Endodermal cell (in vitro differentiated cells): ENCODE measurements around the gene SEMA4F. TPM values are rescaled to one million over a fixed set of nuclear protein-coding genes. Genes with fewer than 3 reads are reported as not detected.

ENCODE experiments used
- DNase-seq: peaks from one replicate; pipeline ENCODE4 v3.0.0-alpha.2; 2017
- H3K27ac ChIP-seq: 2 replicates; pipeline ENCODE4 v1.5.1; 2013; ENCODE audit warnings: mild to moderate bottlenecking, low read depth, low read length, moderate library complexity
- H3K27me3 ChIP-seq: 2 replicates; pipeline ENCODE4 v1.6.1; 2013; ENCODE audit warnings: mild to moderate bottlenecking, low read length, moderate library complexity; ENCODE audit not compliant: insufficient read depth, control insufficient read depth, poor library complexity, severe bottlenecking
- H3K36me3 ChIP-seq: 2 replicates; pipeline ENCODE4 v1.7.0; 2013; ENCODE audit warnings: mild to moderate bottlenecking, low read length, moderate library complexity; ENCODE audit not compliant: control insufficient read depth, insufficient read depth
- H3K4me1 ChIP-seq: one replicate; pipeline ENCODE4 v1.7.0; 2013; ENCODE audit warnings: low read length; ENCODE audit not compliant: control insufficient read depth, insufficient read depth
- H3K4me3 ChIP-seq: 2 replicates; pipeline ENCODE4 v1.5.1; 2013; ENCODE audit warnings: mild to moderate bottlenecking, low read length, moderate library complexity
- H3K9ac ChIP-seq: 2 replicates; pipeline ENCODE4 v1.6.1; 2013; ENCODE audit warnings: mild to moderate bottlenecking, low read length, moderate library complexity; ENCODE audit not compliant: poor library complexity, severe bottlenecking; ENCODE audit errors: extremely low read depth
- H3K9me3 ChIP-seq: 2 replicates; pipeline ENCODE4 v1.6.1; 2013; ENCODE audit warnings: mild to moderate bottlenecking, low read length, moderate library complexity; ENCODE audit not compliant: control insufficient read depth
- H3K27ac Mint-ChIP-seq: 2 replicates; pipeline ENCODE4 v1.8.0; 2020; ENCODE audit warnings: mixed read lengths
- H3K27me3 Mint-ChIP-seq: 2 replicates; pipeline ENCODE4 v1.8.0; 2021; ENCODE audit warnings: mild to moderate bottlenecking, mixed read lengths; ENCODE audit not compliant: insufficient read depth
- H3K36me3 Mint-ChIP-seq: 2 replicates; pipeline ENCODE4 v1.8.0; 2020; ENCODE audit warnings: low read depth, mixed read lengths
- H3K4me1 Mint-ChIP-seq: 2 replicates; pipeline ENCODE4 v1.8.0; 2020; ENCODE audit warnings: mixed read lengths
- H3K4me3 Mint-ChIP-seq: 2 replicates; pipeline ENCODE4 v1.8.0; 2020; ENCODE audit warnings: mild to moderate bottlenecking, moderate library complexity, mixed read lengths
- H3K9me3 Mint-ChIP-seq: 2 replicates; pipeline ENCODE4 v1.8.0; 2020; ENCODE audit warnings: mild to moderate bottlenecking, mixed read lengths
- CTCF ChIP-seq: fragments of 200-600 bp; sonication (generic); conservative IDR thresholded peaks from 2 replicates; pipeline ENCODE4 v1.5.0; 2021; ENCODE audit warnings: antibody characterized with exemption, mild to moderate bottlenecking
- WGBS, 2 experiments: methylation state at CpG; one replicate each; pipeline versions ENCODE4 v1.1.5 to v1.1.7; 2013; ENCODE audit warnings: missing lambda C conversion rate in 2 of 2, mixed read lengths in 1 of 2; ENCODE audit not compliant: insufficient coverage in 1 of 2, insufficient read length in 1 of 2; 5-methylcytosine and 5-hydroxymethylcytosine counted together
- total RNA-seq, 2 donors: library from RNA; stranded (reverse); fragmentation: NEBNext Ultra II Directional in 1 of 2; extraction: Animal tissue kit (Norgen Biotek cat#: 25700) in 1 of 2; gene quantifications; 2 replicates in 1 of 2; 3 replicates in 1 of 2; pipeline ENCODE4 v1.2.1, GENCODE V29; 2021

Gene SEMA4F
- total RNA-seq, 2 donors from 2014 or later, result 7.0 to 10.1 TPM

- Mint-ChIP-seq H3K27ac (no peak overlapping the region), H3K36me3 (peaks cover 3% of the 10 kb centered on the region), H3K27me3 (no peaks in the 10 kb centered on the region), H3K4me1 (no peaks in the 10 kb centered on the region), H3K4me3 (no peak overlapping the region), H3K9me3 (peaks cover 3% of the 10 kb centered on the region)
- no peak for TF ChIP-seq CTCF
- H3K4me3 ChIP-seq, result no peak overlapping the region
- no peak for DNase-seq
- H3K4me1 ChIP-seq, result no peaks in the 10 kb centered on the region
- H3K9me3 ChIP-seq, result no peaks in the 10 kb centered on the region
- no peaks in the 10 kb centered on the region for H3K27me3 ChIP-seq
- no peak overlapping the region for H3K9ac ChIP-seq
- no peak overlapping the region for H3K27ac ChIP-seq
- no peaks in the 10 kb centered on the region for H3K36me3 ChIP-seq
These were observed 28.5 kb downstream of the SEMA4F start for GRCh38 chr2:74682501-74682900.

- H3K9ac ChIP-seq, result no peak overlapping the region
- no peaks in the 10 kb centered on the region for H3K4me1 Mint-ChIP-seq
- H3K9me3 ChIP-seq, result no peaks in the 10 kb centered on the region
- TF ChIP-seq CTCF, result no peak
- DNase-seq, result no peak
- H3K27ac Mint-ChIP-seq, result no peak overlapping the region
- H3K27me3 Mint-ChIP-seq, result no peaks in the 10 kb centered on the region
- peaks cover 3% of the 10 kb centered on the region for H3K9me3 Mint-ChIP-seq
- no peak overlapping the region for H3K27ac ChIP-seq
- no peak overlapping the region for H3K4me3 Mint-ChIP-seq
- 91% methylated on average over 3 of the region's 3 CpGs; no CpG with 5 or more reads in 1 of the 2 experiments for WGBS, 2 experiments
- H3K36me3 Mint-ChIP-seq, result no peaks in the 10 kb centered on the region
- H3K27me3 ChIP-seq, result no peaks in the 10 kb centered on the region
- H3K4me3 ChIP-seq, result no peak overlapping the region
- H3K36me3 ChIP-seq, result no peaks in the 10 kb centered on the region
- no peaks in the 10 kb centered on the region for H3K4me1 ChIP-seq
These were observed 31.4 kb downstream of the SEMA4F start for GRCh38 chr2:74685408-74685807.

GRCh38 chr2:74688881-74689280, 34.8 kb downstream of the SEMA4F start:
- H3K9ac ChIP-seq, result no peak overlapping the region
- H3K27ac Mint-ChIP-seq, result no peak overlapping the region
- no peaks in the 10 kb centered on the region for H3K4me1 Mint-ChIP-seq
- no peak overlapping the region for H3K27ac ChIP-seq
- H3K4me1 ChIP-seq, result no peaks in the 10 kb centered on the region
- H3K9me3 Mint-ChIP-seq, result peaks cover 3% of the 10 kb centered on the region
- H3K9me3 ChIP-seq, result no peaks in the 10 kb centered on the region
- no peaks in the 10 kb centered on the region for H3K27me3 Mint-ChIP-seq
- no peaks in the 10 kb centered on the region for H3K36me3 Mint-ChIP-seq
- H3K4me3 Mint-ChIP-seq, result no peak overlapping the region
- DNase-seq, result no peak
- H3K4me3 ChIP-seq, result no peak overlapping the region
- no peaks in the 10 kb centered on the region for H3K36me3 ChIP-seq
- H3K27me3 ChIP-seq, result no peaks in the 10 kb centered on the region
- no peak for TF ChIP-seq CTCF
- WGBS, 2 experiments, result 95 to 100% methylated on average over 1 of the region's 1 CpG
